Stimulated activated CD8-positive, alpha-beta memory T cell treated with anti-CD3 and anti-CD28 coated beads, Interleukin-7, amount 100 ng/mL, for 48 hours (primary cell): ENCODE data around the gene NLN.
"Not testable (repeated sequence)": the region's sequence is repeated elsewhere in the genome, so short reads cannot be mapped to it uniquely, and the experiment has no call there.

ENCODE experiments used
- DNase-seq, 2 donors: peaks; one replicate each; pipeline ENCODE4 v3.0.0-alpha.2; 2020; ENCODE audit warnings: low read depth in 1 of 2; ENCODE audit errors: extremely low read depth in 1 of 2

Gene NLN

GRCh38 chr5:65866837-65867521, 145.0 kb downstream of the NLN start:
- no peak for DNase-seq

- DNase-seq = no peak
Observed at GRCh38 chr5:65867542-65868195, 145.7 kb downstream of the NLN start.

DNA sequence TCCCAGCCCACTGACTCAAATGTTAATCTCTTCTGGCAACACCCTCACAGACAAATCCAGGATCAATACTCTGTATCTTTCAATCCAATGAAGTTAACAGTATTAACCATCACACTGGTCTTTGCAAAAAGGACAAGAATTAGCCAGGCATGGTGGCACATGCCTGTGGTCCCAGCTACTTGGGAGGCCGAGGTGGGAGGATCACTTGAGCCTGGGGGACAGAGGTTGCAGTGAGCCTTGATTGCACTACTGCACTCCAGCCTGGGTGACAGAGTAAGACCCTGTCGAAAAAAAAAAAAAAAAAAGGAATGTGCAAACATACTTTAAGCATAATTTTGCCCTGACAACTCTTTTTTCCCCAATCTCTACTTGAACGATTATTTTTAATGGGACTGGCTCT, 146.5 kb downstream of the NLN start:
- no peak for DNase-seq

- no peak for DNase-seq
Observed at GRCh38 chr5:65871182-65871581, 149.2 kb downstream of the NLN start.

DNA sequence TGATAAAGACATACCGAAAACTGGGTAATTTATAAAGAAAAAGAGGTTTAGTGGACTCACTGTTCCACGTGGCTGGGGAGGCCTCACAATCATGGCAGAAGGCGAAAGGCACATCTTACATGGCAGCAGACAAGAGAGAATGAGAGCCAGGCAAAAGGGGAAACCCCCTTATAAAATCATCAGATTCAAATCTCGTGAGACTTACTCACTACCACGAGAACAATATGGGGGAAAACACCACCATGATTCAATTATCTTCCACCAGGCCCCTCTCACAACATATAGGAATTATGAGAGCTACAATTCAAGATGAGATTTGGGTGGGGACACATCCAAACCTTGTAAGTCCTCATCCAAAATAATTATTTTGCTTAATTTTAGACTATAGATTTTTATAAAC, 149.8 kb downstream of the NLN start:
- not testable (repeated sequence) for DNase-seq

DNA sequence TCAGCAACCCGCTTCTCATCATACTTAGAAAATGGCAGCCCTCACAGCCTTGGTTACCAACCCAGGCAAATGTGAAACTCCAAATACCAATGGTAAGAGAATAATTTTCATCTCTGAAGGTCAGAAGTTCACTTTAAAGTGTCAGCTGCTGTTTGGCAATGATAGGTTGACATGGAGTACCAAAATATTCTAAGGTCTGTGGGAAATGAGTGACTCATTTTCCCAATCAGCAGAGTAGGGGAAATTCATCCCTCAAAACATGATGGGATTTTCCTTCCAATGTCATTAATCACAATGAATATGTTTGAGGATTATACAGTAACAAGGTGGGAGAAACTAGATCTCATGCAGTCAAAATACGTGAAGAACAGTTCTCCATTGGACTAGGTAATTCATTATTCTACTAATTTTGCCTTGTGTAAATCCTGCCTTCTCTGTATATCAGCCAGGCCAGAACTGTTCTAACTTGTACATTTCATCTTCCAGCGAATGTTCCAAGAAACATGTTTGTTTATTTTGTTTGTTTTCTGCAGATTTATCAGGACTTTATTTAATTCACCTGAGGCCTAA, 151.3 kb downstream of the NLN start:
- no peak for DNase-seq

DNA sequence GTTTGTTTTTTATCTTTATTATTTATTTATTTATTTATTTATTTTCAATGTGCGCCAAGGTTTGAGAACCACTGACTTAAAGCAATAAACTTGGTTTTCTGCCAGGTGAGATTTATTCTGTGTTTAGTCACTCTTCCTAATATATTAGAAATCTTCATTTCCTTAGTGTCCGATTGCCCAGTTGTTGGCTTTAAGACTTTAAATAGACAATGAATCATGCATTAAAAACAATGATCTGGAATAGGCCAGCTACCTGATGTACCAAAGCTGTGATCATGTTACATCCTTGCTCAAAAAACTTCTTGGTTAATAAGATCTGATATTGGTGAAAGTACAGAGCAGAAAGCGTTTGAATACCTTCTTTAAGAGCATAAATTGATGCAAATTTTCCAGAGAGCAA, 152.2 kb downstream of the NLN start:
- no peak for DNase-seq

- DNase-seq = no peak
Observed at GRCh38 chr5:65876496-65876895, 154.5 kb downstream of the NLN start.

DNA sequence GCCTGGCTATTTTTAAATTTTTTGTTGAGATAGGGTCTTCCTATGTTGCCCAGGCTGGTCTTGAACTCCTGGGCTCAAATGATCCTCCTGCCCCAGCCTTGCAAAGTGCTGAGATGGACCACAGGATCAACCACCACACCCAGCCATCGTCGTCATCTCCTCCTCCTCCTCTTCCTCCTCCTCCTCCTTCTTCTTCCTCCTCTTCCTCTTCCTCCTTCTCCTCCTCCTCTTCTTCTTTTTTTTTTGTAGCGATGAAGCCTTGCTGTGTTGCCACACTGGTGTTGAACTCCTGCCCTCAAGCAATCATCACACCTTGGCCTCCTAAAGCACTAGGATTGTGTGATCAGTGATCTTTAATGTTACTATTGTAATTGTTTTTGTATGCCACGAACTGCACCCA, 155.0 kb downstream of the NLN start:
- DNase-seq = no peak
